ENCODE results near the gene ARHGAP6.

ARHGAP6 gene

GRCh38 chrX:11446949-11447348 lies 218.8 kb downstream of the ARHGAP6 start:
- Histone ChIP-seq H3K27me3 (ENCODE audit: insufficient read depth, insufficient read length) (no peaks in the 10 kb centered on the region), H3K9me3 (ENCODE audit: insufficient read depth, low read length) (no peaks in the 10 kb centered on the region), H3K9ac (ENCODE audit: insufficient read length, low read depth) (no peak overlapping the region), H3K36me3 (ENCODE audit: insufficient read depth, insufficient read length, low read length) (no peaks in the 10 kb centered on the region), H3K4me3 (ENCODE audit: insufficient read length, low read depth) (no peak overlapping the region), H3K4me1 (ENCODE audit: insufficient read depth, insufficient read length) (no peaks in the 10 kb centered on the region)
- no peak for TF ChIP-seq SUZ12 (IDR thresholded peaks at IDR 0.05; ENCODE audit: extremely low read depth, insufficient read depth, insufficient read length)
- TF ChIP-seq ZNF274 (IDR thresholded peaks at IDR 0.05; ENCODE audit: low read depth, low read length): no peak
- no peak for TF ChIP-seq YY1 (IDR thresholded peaks at IDR 0.05; ENCODE audit: insufficient read depth, insufficient read length)
- no peak for DNase-seq (ENCODE audit: low read depth, low spot score)

- Histone ChIP-seq H3K4me3 (ENCODE audit: insufficient read length, low read depth) (no peak overlapping the region), H3K27me3 (ENCODE audit: insufficient read depth, insufficient read length) (no peaks in the 10 kb centered on the region), H3K4me1 (ENCODE audit: insufficient read depth, insufficient read length) (no peaks in the 10 kb centered on the region), H3K9ac (ENCODE audit: insufficient read length, low read depth) (no peak overlapping the region), H3K9me3 (ENCODE audit: insufficient read depth, low read length) (no peaks in the 10 kb centered on the region), H3K36me3 (ENCODE audit: insufficient read depth, insufficient read length, low read length) (no peaks in the 10 kb centered on the region)
- DNase-seq (ENCODE audit: low read depth, low spot score): no peak
- TF ChIP-seq SUZ12 (IDR thresholded peaks at IDR 0.05; ENCODE audit: extremely low read depth, insufficient read depth, insufficient read length) (no peak), ZNF274 (IDR thresholded peaks at IDR 0.05; ENCODE audit: low read depth, low read length) (no peak), YY1 (IDR thresholded peaks at IDR 0.05; ENCODE audit: insufficient read depth, insufficient read length) (no peak)
Observed at GRCh38 chrX:11446336-11446735, 219.4 kb downstream of the ARHGAP6 start.

- Histone ChIP-seq H3K9me3 (ENCODE audit: insufficient read depth, low read length) (no peaks in the 10 kb centered on the region), H3K4me3 (ENCODE audit: insufficient read length, low read depth) (no peak overlapping the region), H3K36me3 (ENCODE audit: insufficient read depth, insufficient read length, low read length) (no peaks in the 10 kb centered on the region), H3K9ac (ENCODE audit: insufficient read length, low read depth) (no peak overlapping the region), H3K27me3 (ENCODE audit: insufficient read depth, insufficient read length) (no peaks in the 10 kb centered on the region), H3K4me1 (ENCODE audit: insufficient read depth, insufficient read length) (no peaks in the 10 kb centered on the region)
- TF ChIP-seq SUZ12 (IDR thresholded peaks at IDR 0.05; ENCODE audit: extremely low read depth, insufficient read depth, insufficient read length) (no peak), ZNF274 (IDR thresholded peaks at IDR 0.05; ENCODE audit: low read depth, low read length) (no peak), YY1 (IDR thresholded peaks at IDR 0.05; ENCODE audit: insufficient read depth, insufficient read length) (no peak)
- DNase-seq (ENCODE audit: low read depth, low spot score): no peak
Observed at GRCh38 chrX:11445540-11445939, 220.2 kb downstream of the ARHGAP6 start.

GRCh38 chrX:11444052-11444451 lies 221.7 kb downstream of the ARHGAP6 start:
- Histone ChIP-seq H3K9ac (ENCODE audit: insufficient read length, low read depth) (no peak overlapping the region), H3K27me3 (ENCODE audit: insufficient read depth, insufficient read length) (no peaks in the 10 kb centered on the region), H3K4me1 (ENCODE audit: insufficient read depth, insufficient read length) (no peaks in the 10 kb centered on the region), H3K9me3 (ENCODE audit: insufficient read depth, low read length) (no peaks in the 10 kb centered on the region), H3K36me3 (ENCODE audit: insufficient read depth, insufficient read length, low read length) (no peaks in the 10 kb centered on the region), H3K4me3 (ENCODE audit: insufficient read length, low read depth) (no peak overlapping the region)
- TF ChIP-seq ZNF274 (IDR thresholded peaks at IDR 0.05; ENCODE audit: low read depth, low read length) (no peak), SUZ12 (IDR thresholded peaks at IDR 0.05; ENCODE audit: extremely low read depth, insufficient read depth, insufficient read length) (no peak), YY1 (IDR thresholded peaks at IDR 0.05; ENCODE audit: insufficient read depth, insufficient read length) (no peak)
- no peak for DNase-seq (ENCODE audit: low read depth, low spot score)

- no peak for DNase-seq (ENCODE audit: low read depth, low spot score)
- Histone ChIP-seq H3K27me3 (ENCODE audit: insufficient read depth, insufficient read length) (no peaks in the 10 kb centered on the region), H3K4me3 (ENCODE audit: insufficient read length, low read depth) (no peak overlapping the region), H3K36me3 (ENCODE audit: insufficient read depth, insufficient read length, low read length) (no peaks in the 10 kb centered on the region), H3K9ac (ENCODE audit: insufficient read length, low read depth) (no peak overlapping the region), H3K4me1 (ENCODE audit: insufficient read depth, insufficient read length) (no peaks in the 10 kb centered on the region), H3K9me3 (ENCODE audit: insufficient read depth, low read length) (no peaks in the 10 kb centered on the region)
- TF ChIP-seq YY1 (IDR thresholded peaks at IDR 0.05; ENCODE audit: insufficient read depth, insufficient read length): no peak
- TF ChIP-seq ZNF274 (IDR thresholded peaks at IDR 0.05; ENCODE audit: low read depth, low read length): no peak
- no peak for TF ChIP-seq SUZ12 (IDR thresholded peaks at IDR 0.05; ENCODE audit: extremely low read depth, insufficient read depth, insufficient read length)
Observed at GRCh38 chrX:11439846-11440245, 225.9 kb downstream of the ARHGAP6 start.

- H3K9ac ChIP-seq (ENCODE audit: insufficient read length, low read depth): no peak overlapping the region
Observed at GRCh38 chrX:11438767-11439166, 227.0 kb downstream of the ARHGAP6 start.

GRCh38 chrX:11438380-11438723 lies 227.4 kb downstream of the ARHGAP6 start:
- DNase-seq (ENCODE audit: low read depth, low spot score): no peak
- Histone ChIP-seq H3K36me3 (ENCODE audit: insufficient read depth, insufficient read length, low read length) (no peaks in the 10 kb centered on the region), H3K9ac (ENCODE audit: insufficient read length, low read depth) (no peak overlapping the region), H3K9me3 (ENCODE audit: insufficient read depth, low read length) (no peaks in the 10 kb centered on the region), H3K27me3 (ENCODE audit: insufficient read depth, insufficient read length) (no peaks in the 10 kb centered on the region), H3K4me3 (ENCODE audit: insufficient read length, low read depth) (no peak overlapping the region), H3K4me1 (ENCODE audit: insufficient read depth, insufficient read length) (no peaks in the 10 kb centered on the region)
- no peak for TF ChIP-seq YY1 (IDR thresholded peaks at IDR 0.05; ENCODE audit: insufficient read depth, insufficient read length)
- TF ChIP-seq SUZ12 (IDR thresholded peaks at IDR 0.05; ENCODE audit: extremely low read depth, insufficient read depth, insufficient read length): no peak
- no peak for TF ChIP-seq ZNF274 (IDR thresholded peaks at IDR 0.05; ENCODE audit: low read depth, low read length)

More at GRCh38 chrX:11438767-11439166, 227.0 kb downstream of the ARHGAP6 start:
- no peak for TF ChIP-seq ZNF274 (IDR thresholded peaks at IDR 0.05; ENCODE audit: low read depth, low read length)
- no peak for TF ChIP-seq YY1 (IDR thresholded peaks at IDR 0.05; ENCODE audit: insufficient read depth, insufficient read length)
- no peak for TF ChIP-seq SUZ12 (IDR thresholded peaks at IDR 0.05; ENCODE audit: extremely low read depth, insufficient read depth, insufficient read length)
- H3K9me3 ChIP-seq (ENCODE audit: insufficient read depth, low read length): no peaks in the 10 kb centered on the region
- H3K36me3 ChIP-seq (ENCODE audit: insufficient read depth, insufficient read length, low read length): no peaks in the 10 kb centered on the region
- H3K27me3 ChIP-seq (ENCODE audit: insufficient read depth, insufficient read length): no peaks in the 10 kb centered on the region
- no peak for DNase-seq (ENCODE audit: low read depth, low spot score)
- H3K4me1 ChIP-seq (ENCODE audit: insufficient read depth, insufficient read length): no peaks in the 10 kb centered on the region
- H3K4me3 ChIP-seq (ENCODE audit: insufficient read length, low read depth): no peak overlapping the region
